GM13976 (cell line): Measurements from ENCODE around the gene FAT2.

Experiments
- DNase-seq: peaks from one replicate; pipeline ENCODE4 v3.0.0; 2012; ENCODE audit warnings: low spot score
- CTCF ChIP-seq: IDR thresholded peaks from 2 replicates; pipeline ENCODE4 v1.5.1; 2012; ENCODE audit warnings: borderline replicate concordance, mild to moderate bottlenecking; ENCODE audit not compliant: insufficient read depth; ENCODE audit errors: extremely low read depth, missing control alignments, control extremely low read depth
- in situ Hi-C: fragments of 300-500 bp; cut with MboI; formaldehyde crosslinking; loops from one replicate; pipeline ENCODE4 v1.12.0; 2022; ENCODE audit warnings: low sequenced_read_pairs, mixed read lengths, inconsistent platforms; ENCODE audit not compliant: unreplicated experiment

The FAT2 gene

GRCh38 chr5:151624476-151624875 is 33.3 kb upstream of the FAT2 start:
- in situ Hi-C loops = no loop called here
- TF ChIP-seq CTCF = no peak
- DNase-seq = no peak

DNA sequence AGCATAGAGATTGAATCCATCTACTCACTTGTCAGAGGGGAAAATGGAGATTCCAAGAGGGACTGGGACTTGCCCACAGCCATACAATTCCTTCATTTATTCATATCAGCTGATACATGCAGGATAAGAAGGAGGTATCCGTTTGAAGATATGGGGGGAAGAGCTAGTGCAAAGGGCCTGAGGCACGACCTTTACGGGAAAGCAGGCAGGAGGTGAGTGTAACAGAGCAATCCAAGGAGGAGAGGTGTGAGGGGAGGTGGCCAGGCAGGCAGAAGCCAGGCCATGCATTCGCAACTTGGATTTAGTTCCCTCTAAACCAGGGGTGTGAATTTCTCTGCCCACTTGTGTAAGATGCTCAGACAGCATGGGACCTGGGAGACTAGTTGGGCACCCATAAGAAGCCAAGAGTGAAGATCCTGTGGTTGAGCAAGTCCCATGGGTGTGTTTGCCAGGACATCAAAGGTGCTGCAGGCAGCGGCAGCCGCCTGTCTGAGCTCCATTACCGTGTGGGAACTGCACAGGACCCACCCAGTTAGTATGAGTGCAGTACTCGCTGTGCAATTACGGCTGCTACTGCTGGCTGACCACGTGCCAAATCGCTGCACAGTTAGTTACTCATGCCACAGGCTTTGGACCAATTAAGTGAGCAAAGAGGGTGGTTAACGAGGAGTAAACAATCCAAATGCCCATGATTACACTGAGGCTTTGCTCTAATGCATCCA is 31.4 kb upstream of the FAT2 start:
- no peak for DNase-seq
- TF ChIP-seq CTCF = no peak
- in situ Hi-C loops = no loop called here

DNA sequence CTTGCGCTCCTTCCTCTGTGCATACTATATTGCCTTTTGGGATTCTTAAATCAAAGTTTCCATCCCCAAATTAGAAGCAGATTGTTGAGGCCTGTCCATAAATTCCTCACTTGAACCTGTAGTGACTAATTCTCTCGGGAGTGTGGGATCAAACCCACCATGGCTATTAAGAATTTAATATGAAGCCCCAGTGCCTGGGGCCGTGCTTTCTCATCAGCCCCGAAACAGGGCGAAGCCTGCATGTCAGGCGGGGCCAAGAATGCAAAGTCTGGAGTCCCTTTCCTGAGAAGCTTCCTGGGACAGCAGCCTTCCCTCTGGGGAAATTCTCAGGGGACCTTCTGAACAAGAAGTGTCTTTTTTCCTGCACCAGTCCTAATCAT is 29.3 kb upstream of the FAT2 start:
- DNase-seq = no peak
- in situ Hi-C loops = no loop called here
- TF ChIP-seq CTCF = no peak

DNA sequence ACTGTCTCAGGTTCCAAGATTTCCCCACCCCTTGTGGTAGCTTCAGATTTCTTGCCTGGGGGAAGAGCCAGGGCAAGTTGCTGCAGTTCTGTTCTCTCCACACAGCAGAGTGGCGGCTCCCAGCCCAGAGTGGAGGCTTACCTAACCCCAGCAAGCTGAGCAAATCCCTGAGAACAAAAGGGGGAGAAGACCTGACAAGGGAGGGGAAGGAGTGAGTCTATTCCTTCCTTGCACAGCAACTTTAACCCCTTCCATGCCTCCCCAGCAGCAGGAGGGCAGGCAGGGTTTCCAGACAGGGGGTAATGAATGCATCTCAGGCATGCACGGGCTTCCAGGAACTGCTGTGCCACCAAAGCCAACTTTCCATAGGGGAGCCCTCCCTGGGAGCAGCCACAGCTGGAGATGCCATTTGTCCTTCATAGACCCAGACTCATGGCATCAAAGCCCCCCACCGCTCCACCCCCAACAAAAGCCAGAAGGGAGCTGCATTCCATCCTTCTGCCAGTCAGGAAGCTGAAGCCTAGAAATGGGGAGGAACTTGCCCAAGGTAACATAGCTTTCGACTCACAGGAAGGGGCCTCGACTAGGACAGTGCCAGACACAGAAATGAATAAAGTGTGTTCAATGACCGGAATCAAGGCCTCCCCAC is 28.8 kb upstream of the FAT2 start:
- in situ Hi-C loops = no loop called here
- TF ChIP-seq CTCF = no peak
- DNase-seq = no peak

DNA sequence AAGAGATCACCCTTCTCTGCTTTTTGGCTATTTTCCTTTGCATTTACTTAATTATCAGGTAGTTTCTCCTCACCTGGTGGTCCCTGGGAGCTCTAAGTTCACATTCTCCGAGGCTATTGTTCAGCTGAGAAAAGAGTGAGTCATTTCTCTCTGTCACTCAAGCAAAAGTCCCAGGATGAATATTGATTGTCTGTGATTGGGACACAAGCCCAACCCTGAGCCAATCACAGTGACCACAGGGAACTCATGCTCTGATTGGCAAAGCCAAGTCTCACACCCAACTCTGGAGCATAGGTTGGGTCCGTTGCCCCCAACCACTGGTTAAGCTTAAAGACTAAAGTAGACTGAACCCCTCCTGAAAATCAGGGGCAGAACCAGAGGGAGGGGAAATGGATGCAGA is 27.8 kb upstream of the FAT2 start:
- no peak for TF ChIP-seq CTCF
- DNase-seq = no peak
- in situ Hi-C loops = no loop called here

- no peak for TF ChIP-seq CTCF
- in situ Hi-C loops = no loop called here
- DNase-seq = no peak
Measured at GRCh38 chr5:151617841-151618710, 26.9 kb upstream of the FAT2 start.
